HepG2 (cell line): Measurements from ENCODE around the gene ZNF213. TPM values are rescaled to one million over a fixed set of nuclear protein-coding genes. Genes with fewer than 3 reads are reported as not detected.
A peak's percentile ranks its signal among the peaks of the same experiment; 100 is the strongest.

Source experiments
- ATAC-seq: fragments of 200-7000 bp; cut with Tn5 transposase; 3 replicates; pipeline ENCODE4 v1.9.1; 2020; ENCODE audit warnings: mild to moderate bottlenecking, moderate library complexity
- BruUV-seq: library from RNA; stranded (reverse); fragments of 400-500 nt; replicated peaks from 2 replicates; lab custom pipeline; 2021; lab: Mats Ljungman, UMichigan
- CTCF ChIA-PET: fragments of 300-600 bp; formaldehyde crosslinking; extraction: SDS; loops from one replicate; lab custom pipeline; 2021; ENCODE audit warnings: low total read pairs, inconsistent platforms, low intra/inter-chr PET ratio; lab: Yijun Ruan, JAX
- POLR2A ChIA-PET: fragments of 350-600 bp; sonication (Branson Sonifier 250); formaldehyde crosslinking; loops from one replicate; lab custom pipeline; 2020; ENCODE audit warnings: antibody characterized with exemption, inconsistent platforms; lab: Yijun Ruan, JAX
- DNase-seq: peaks from one replicate; pipeline ENCODE4 v3.0.0-alpha.2; 2015; ENCODE audit warnings: low spot score
- FAIRE-seq: peaks from 3 replicates; lab custom pipeline; 2011; peaks lifted over from hg19 to GRCh38; lab: Jason Lieb, UNC
- H2AFZ ChIP-seq: one replicate; pipeline ENCODE4 v1.6.1; 2011; ENCODE audit warnings: low read length, inconsistent platforms
- H3K27ac ChIP-seq: fragments of 300-600 bp; 3 replicates; pipeline ENCODE4 v1.8.0; 2011; ENCODE audit warnings: mixed run types, mild to moderate bottlenecking, mixed read lengths, low read length, inconsistent platforms; ENCODE audit not compliant: insufficient read depth; ENCODE audit errors: extremely low read length
- H3K27me3 ChIP-seq, 2 experiments: fragments of 200-600 bp in 1 of 2; 2 replicates in 1 of 2; 3 replicates in 1 of 2; pipeline versions ENCODE4 v1.6.0 to v1.8.0; 2011; ENCODE audit warnings: low read length in 2 of 2, mild to moderate bottlenecking in 2 of 2, moderate library complexity in 2 of 2, inconsistent platforms in 1 of 2; ENCODE audit not compliant: insufficient read depth in 2 of 2, control insufficient read depth in 1 of 2
- H3K36me3 ChIP-seq, 2 experiments: fragments of 200-600 bp in 1 of 2; replicated peaks in 1 of 2; 2 replicates in 1 of 2; 3 replicates in 1 of 2; pipeline versions ENCODE4 v1.5.1 to v1.8.0; 2011; ENCODE audit warnings: low read length in 2 of 2, inconsistent platforms in 1 of 2; ENCODE audit not compliant: insufficient read depth in 2 of 2, control insufficient read depth in 1 of 2
- H3K4me1 ChIP-seq: 2 replicates; pipeline ENCODE4 v1.5.1; 2012; ENCODE audit warnings: low read length, inconsistent platforms; ENCODE audit not compliant: insufficient read depth
- H3K4me2 ChIP-seq: 2 replicates; pipeline ENCODE4 v1.6.0; 2011; ENCODE audit warnings: low read depth, low read length, inconsistent platforms
- H3K4me3 ChIP-seq, 3 experiments: fragments of 200-600 bp in 1 of 3; sonication (generic), shearing (Covaris generic) in 1 of 3; replicated peaks in 1 of 3; 2 replicates each; pipeline ENCODE4 v1.5.1; 2011 to 2016; ENCODE audit warnings: low read length in 3 of 3, inconsistent platforms in 2 of 3, low read depth in 2 of 3, mild to moderate bottlenecking in 2 of 3, control low read depth in 1 of 3, mixed read lengths in 1 of 3; ENCODE audit not compliant: insufficient read depth in 1 of 3
- H3K79me2 ChIP-seq: one replicate; pipeline ENCODE4 v1.6.1; 2011; ENCODE audit warnings: low read length, inconsistent platforms; ENCODE audit not compliant: insufficient read depth
- H3K9ac ChIP-seq: 2 replicates; pipeline ENCODE4 v1.6.0; 2011; ENCODE audit warnings: mild to moderate bottlenecking, low read depth, low read length, inconsistent platforms; ENCODE audit not compliant: insufficient read depth
- H3K9me3 ChIP-seq: 2 replicates; pipeline ENCODE4 v1.5.1; 2012; ENCODE audit warnings: mild to moderate bottlenecking, low read length
- H4K20me1 ChIP-seq: 2 replicates; pipeline ENCODE4 v1.6.0; 2011; ENCODE audit warnings: inconsistent platforms, mild to moderate bottlenecking, low read length, moderate library complexity; ENCODE audit not compliant: insufficient read depth
- MAX ChIP-seq: IDR thresholded peaks from 2 replicates; pipeline ENCODE4 v1.6.1; 2012; ENCODE audit warnings: inconsistent platforms
- NR1H2 ChIP-seq: sonication (generic); formaldehyde crosslinking; IDR thresholded peaks from 2 replicates; pipeline ENCODE4 v1.8.1; 2022; ENCODE audit warnings: low read depth, missing genetic modification reagents, borderline replicate concordance
- RBM22 ChIP-seq: fragments of 200-400 bp; formaldehyde crosslinking; optimal IDR thresholded peaks from 2 replicates; pipeline ENCODE3; 2017; ENCODE audit warnings: mild to moderate bottlenecking, low read length, moderate library complexity
- RXRA ChIP-seq: sonication (generic); formaldehyde crosslinking; IDR thresholded peaks from 2 replicates; pipeline ENCODE4 v1.5.1; 2020; ENCODE audit warnings: missing genetic modification reagents
- TEAD2 ChIP-seq: sonication (generic); formaldehyde crosslinking; IDR thresholded peaks from 2 replicates; pipeline ENCODE4 v1.9.0; 2021; ENCODE audit warnings: missing genetic modification reagents
- ZNF263 ChIP-seq: sonication (generic); formaldehyde crosslinking; IDR thresholded peaks from 2 replicates; pipeline ENCODE4 v1.4.0; 2020; ENCODE audit warnings: missing genetic modification reagents
- ZNF557 ChIP-seq: sonication (generic); formaldehyde crosslinking; IDR thresholded peaks from 2 replicates; pipeline ENCODE4 v1.4.0; 2020; ENCODE audit warnings: missing genetic modification reagents
- ZNF652 ChIP-seq: IDR thresholded peaks from 2 replicates; pipeline ENCODE4 v1.6.1; 2016; ENCODE audit warnings: low read depth, borderline replicate concordance
- ZNF687 ChIP-seq: sonication (generic); formaldehyde crosslinking; IDR thresholded peaks from 2 replicates; pipeline ENCODE4 v1.5.1; 2020; ENCODE audit warnings: mild to moderate bottlenecking, missing genetic modification reagents, moderate library complexity
- WGBS: methylation state at CpG from one replicate; pipeline ENCODE4 v1.1.6; 2017; ENCODE audit warnings: low lambda C conversion rate; 5-methylcytosine and 5-hydroxymethylcytosine counted together
- in situ Hi-C: cut with HindIII; loops from 2 replicates; pipeline ENCODE4 v1.10.0; 2017; ENCODE audit warnings: low pct_unique_long_range_greater_than_20kb; ENCODE audit not compliant: extremely low pct_ligation_motif_present
- intact Hi-C: fragments of 100-400 bp; cut with micrococcal nuclease; formaldehyde crosslinking; loops from one replicate; pipeline ENCODE4 v1.10.0; 2022; ENCODE audit not compliant: unreplicated experiment
- polyA plus RNA-seq, 8 experiments: library from polyadenylated mRNA; depleted of rRNA in 3 of 8; stranded (reverse) in 7 of 8; unstranded in 1 of 8; fragments of >200 nt; fragmentation: Illumina TruSeq in 4 of 8; extraction: Trizol in 4 of 8; gene quantifications; 2 replicates each; pipeline versions ENCODE4 v1.2.1 to v1.2.3, GENCODE V29; 2011 to 2016; ENCODE audit warnings: low read depth in 4 of 8, missing spikeins in 1 of 8, mixed read lengths in 1 of 8; ENCODE audit not compliant: insufficient read depth in 1 of 8
- total RNA-seq, 5 experiments: library from RNA; depleted of rRNA; stranded (reverse); fragments of >200 nt; fragmentation: Illumina TruSeq; extraction: Trizol; gene quantifications; 2 replicates each; pipeline ENCODE4 v1.2.3, GENCODE V29; 2016; ENCODE audit warnings: low read depth in 1 of 5

ZNF213 gene
- total and polyA plus RNA-seq, 2 of the 13 experiments (the other 11 are each of a cell fraction or from before 2014, with no cell fraction given), result 0.59 to 0.97 TPM

GRCh38 chr16:3098459-3099394 lies 36.1 kb upstream of the ZNF213 start, which contains the start of gene ZSCAN10:
Gene ZSCAN10 (minus strand): TSS chr16:3099294. CDS start chr16:3092937, 6,357 bp downstream.
- ChIA-PET CTCF (no interaction called here), POLR2A (interaction anchor here (0.7 to 3.3 kb wide), 10 partner anchors 8 to 1918 kb away, joined by 3 to 17 read pairs (median 6); partner anchors contain the start of genes IL32 and ZNF213)
- H3K9me3 ChIP-seq, result no peaks in the 10 kb centered on the region
- 0 out of 2 replicates have a peak within 1 kb of the TSS, but pooled peaks have one; percentile 23 for H3K9ac ChIP-seq
- peak within 1 kb of the TSS; percentile 86 for H3K4me2 ChIP-seq
- DNase-seq (no peak), FAIRE-seq (no peak), ATAC-seq (no peak)
- WGBS, result 51% methylated on average over 10 of the region's 21 CpGs
- peak within 1 kb of the TSS; percentile 87 for H2AFZ ChIP-seq
- peak; percentile 62 for TF ChIP-seq MAX
- peak; percentile 63 for TF ChIP-seq ZNF687 (CRISPR knock-in tag)
- no peak for TF ChIP-seq RXRA (CRISPR knock-in tag)
- no peak for TF ChIP-seq NR1H2 (CRISPR knock-in tag)
- no peak for TF ChIP-seq TEAD2 (CRISPR knock-in tag)
- no peak for TF ChIP-seq RBM22
- peak; percentile 60; the same call in 1 of the 2 replicates for TF ChIP-seq ZNF263 (CRISPR knock-in tag)
- peak; percentile 75 for TF ChIP-seq ZNF652 (CRISPR knock-in tag)
- no peak for TF ChIP-seq ZNF557 (CRISPR knock-in tag)
- BruUV-seq, result no TSS peak
- no peaks in the 10 kb centered on the region for H3K79me2 ChIP-seq
- H3K4me1 ChIP-seq, result peaks cover 54% of the 10 kb centered on the region
- no peaks in the 10 kb centered on the region for H4K20me1 ChIP-seq
- H3K4me3 ChIP-seq, result peak within 1 kb of the TSS in 2 of 3 experiments; percentile 5 to 62; a peak in 2 of 6 replicates
- in situ Hi-C loops, result no loop called here
- no peaks in the 10 kb centered on the region for H3K36me3 ChIP-seq
- no peak within 1 kb of the TSS for H3K27ac ChIP-seq
- H3K27me3 ChIP-seq, result peaks cover 0 to 13% of the 10 kb centered on the region in 2 experiments; a peak in 2 of 5 replicates
- intact Hi-C loops, result loop anchor here (5.0 kb wide), 1 partner anchor 34 kb away; no protein-coding TSS in a partner anchor
